ENCODE data around the gene PDE8A.
"Not testable (repeated sequence)": the region's sequence is repeated elsewhere in the genome, so short reads cannot be mapped to it uniquely, and the experiment has no call there.

Gene PDE8A

GRCh38 chr15:85011160-85011571 is 29.5 kb downstream of the PDE8A start:
- no peak for DNase-seq (ENCODE audit: low read depth in 2 of 2)

GRCh38 chr15:85011724-85012123 is 30.1 kb downstream of the PDE8A start:
- DNase-seq (ENCODE audit: low read depth in 2 of 2) = not testable (repeated sequence)

- DNase-seq (ENCODE audit: low read depth in 2 of 2) = no peak
Observed at GRCh38 chr15:85013785-85014184, 32.1 kb downstream of the PDE8A start.

- DNase-seq (ENCODE audit: low read depth in 2 of 2) = no peak
Observed at GRCh38 chr15:85014932-85015331, 33.3 kb downstream of the PDE8A start.

- DNase-seq (ENCODE audit: low read depth in 2 of 2) = peak in 1 of 2 experiments; percentile 18
Observed at GRCh38 chr15:85016275-85016674, 34.6 kb downstream of the PDE8A start.

- DNase-seq (ENCODE audit: low read depth in 2 of 2) = no peak
Observed at GRCh38 chr15:85019815-85020590, 38.3 kb downstream of the PDE8A start.

- no peak for DNase-seq (ENCODE audit: low read depth in 2 of 2)
Observed at GRCh38 chr15:85021409-85021808, 39.8 kb downstream of the PDE8A start.

GRCh38 chr15:85022860-85023403 is 41.3 kb downstream of the PDE8A start:
- no peak for DNase-seq (ENCODE audit: low read depth in 2 of 2)

GRCh38 chr15:85024003-85024402 is 42.3 kb downstream of the PDE8A start:
- DNase-seq (ENCODE audit: low read depth in 2 of 2) = no peak

GRCh38 chr15:85024509-85025336 is 43.1 kb downstream of the PDE8A start:
- DNase-seq (ENCODE audit: low read depth in 2 of 2) = peak; percentile 32 to 34

GRCh38 chr15:85025516-85026251 is 44.0 kb downstream of the PDE8A start:
- no peak for DNase-seq (ENCODE audit: low read depth in 2 of 2)

GRCh38 chr15:85026304-85027032 is 44.8 kb downstream of the PDE8A start:
- no peak for DNase-seq (ENCODE audit: low read depth in 2 of 2)

- no peak for DNase-seq (ENCODE audit: low read depth in 2 of 2)
Observed at GRCh38 chr15:85027033-85027380, 45.4 kb downstream of the PDE8A start.

GRCh38 chr15:85027421-85027820 is 45.8 kb downstream of the PDE8A start:
- no peak for DNase-seq (ENCODE audit: low read depth in 2 of 2)

- no peak for DNase-seq (ENCODE audit: low read depth in 2 of 2)
Observed at GRCh38 chr15:85028416-85028815, 46.8 kb downstream of the PDE8A start.

- no peak for DNase-seq (ENCODE audit: low read depth in 2 of 2)
Observed at GRCh38 chr15:85029221-85029620, 47.6 kb downstream of the PDE8A start.

- peak in 1 of 2 experiments; percentile 13 for DNase-seq (ENCODE audit: low read depth in 2 of 2)
Observed at GRCh38 chr15:85030301-85030929, 48.8 kb downstream of the PDE8A start.

GRCh38 chr15:85031086-85031943 is 49.7 kb downstream of the PDE8A start:
- DNase-seq (ENCODE audit: low read depth in 2 of 2) = no peak

GRCh38 chr15:85031944-85032558 is 50.4 kb downstream of the PDE8A start:
- no peak for DNase-seq (ENCODE audit: low read depth in 2 of 2)
